ENCODE data around the gene TMEM121. TPM values are rescaled to one million over a fixed set of nuclear protein-coding genes. Genes with fewer than 3 reads are reported as not detected.
"Not testable (repeated sequence)": the region's sequence is repeated elsewhere in the genome, so short reads cannot be mapped to it uniquely, and the experiment has no call there.

The TMEM121 gene
- total RNA-seq, 1 donor from 2014 or later: 2.1 TPM

DNA sequence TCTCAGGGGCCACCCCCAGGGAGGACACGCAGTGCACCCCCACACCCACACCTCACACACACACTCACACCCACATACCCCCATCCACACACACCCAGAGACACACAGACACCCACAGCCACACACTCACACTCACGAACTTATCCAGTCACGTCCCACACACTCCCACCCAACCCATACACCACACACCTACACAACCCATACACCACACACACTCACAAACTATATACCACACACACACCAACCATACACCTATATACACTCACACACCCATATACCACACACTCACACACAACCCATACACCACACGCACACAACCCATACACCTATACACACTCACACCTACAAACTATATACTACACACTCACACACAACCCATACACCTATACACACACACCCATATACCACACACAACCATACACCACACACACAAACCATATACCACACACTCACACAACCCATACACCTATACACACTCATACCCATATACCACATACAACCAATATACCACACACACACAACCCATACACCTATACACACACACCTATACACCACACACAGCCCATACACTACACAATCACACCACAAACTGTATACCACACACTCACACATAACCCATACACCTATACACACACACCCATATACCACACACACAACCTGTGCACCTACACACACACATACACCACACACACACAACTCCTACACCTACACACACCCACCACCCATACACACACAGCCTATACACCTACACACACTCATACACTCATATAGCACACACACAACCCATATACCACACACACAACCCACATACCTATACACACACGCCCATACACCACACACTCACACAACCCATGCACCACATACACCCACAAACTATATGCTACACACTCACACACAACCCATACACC, 42.7 kb downstream of the TMEM121 start:
- Histone ChIP-seq H3K4me1 (no peaks in the 10 kb centered on the region), H3K27me3 (ENCODE audit: low read depth) (no peaks in the 10 kb centered on the region), H3K9me3 (replicated peaks) (no peaks in the 10 kb centered on the region), H3K4me3 (no peak overlapping the region), H3K27ac (replicated peaks) (no peak overlapping the region), H3K36me3 (no peaks in the 10 kb centered on the region)
- TF ChIP-seq, protein P1, sequence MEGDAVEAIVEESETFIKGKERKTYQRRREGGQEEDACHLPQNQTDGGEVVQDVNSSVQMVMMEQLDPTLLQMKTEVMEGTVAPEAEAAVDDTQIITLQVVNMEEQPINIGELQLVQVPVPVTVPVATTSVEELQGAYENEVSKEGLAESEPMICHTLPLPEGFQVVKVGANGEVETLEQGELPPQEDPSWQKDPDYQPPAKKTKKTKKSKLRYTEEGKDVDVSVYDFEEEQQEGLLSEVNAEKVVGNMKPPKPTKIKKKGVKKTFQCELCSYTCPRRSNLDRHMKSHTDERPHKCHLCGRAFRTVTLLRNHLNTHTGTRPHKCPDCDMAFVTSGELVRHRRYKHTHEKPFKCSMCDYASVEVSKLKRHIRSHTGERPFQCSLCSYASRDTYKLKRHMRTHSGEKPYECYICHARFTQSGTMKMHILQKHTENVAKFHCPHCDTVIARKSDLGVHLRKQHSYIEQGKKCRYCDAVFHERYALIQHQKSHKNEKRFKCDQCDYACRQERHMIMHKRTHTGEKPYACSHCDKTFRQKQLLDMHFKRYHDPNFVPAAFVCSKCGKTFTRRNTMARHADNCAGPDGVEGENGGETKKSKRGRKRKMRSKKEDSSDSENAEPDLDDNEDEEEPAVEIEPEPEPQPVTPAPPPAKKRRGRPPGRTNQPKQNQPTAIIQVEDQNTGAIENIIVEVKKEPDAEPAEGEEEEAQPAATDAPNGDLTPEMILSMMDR (IDR thresholded peaks at IDR 0.05; ENCODE audit: borderline replicate concordance): no peak
- intact Hi-C loops (cut with micrococcal nuclease): no loop called here
- no peak for DNase-seq

DNA sequence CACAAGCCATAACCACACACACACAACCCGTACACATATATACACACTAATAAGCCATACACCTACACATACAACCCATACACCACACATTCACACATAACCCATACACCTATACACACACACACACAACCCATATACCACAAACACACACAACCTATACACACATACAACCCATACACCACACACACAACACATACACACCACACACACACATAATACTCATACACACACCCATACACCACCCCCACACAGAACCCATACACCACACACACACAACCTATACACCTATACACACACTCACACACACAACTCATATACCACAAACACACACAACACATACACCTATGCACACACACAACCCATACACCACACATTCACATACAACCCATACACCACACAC, 44.1 kb downstream of the TMEM121 start:
- H3K36me3 ChIP-seq: no peaks in the 10 kb centered on the region
- H3K4me1 ChIP-seq: no peaks in the 10 kb centered on the region
- no peak overlapping the region for H3K4me3 ChIP-seq
- TF ChIP-seq, protein P1 (IDR thresholded peaks at IDR 0.05; ENCODE audit: borderline replicate concordance): no peak
- intact Hi-C loops (cut with micrococcal nuclease): no loop called here
- H3K9me3 ChIP-seq (replicated peaks): no peaks in the 10 kb centered on the region
- H3K27me3 ChIP-seq (ENCODE audit: low read depth): no peaks in the 10 kb centered on the region
- no peak overlapping the region for H3K27ac ChIP-seq (replicated peaks)
- no peak for DNase-seq

DNA sequence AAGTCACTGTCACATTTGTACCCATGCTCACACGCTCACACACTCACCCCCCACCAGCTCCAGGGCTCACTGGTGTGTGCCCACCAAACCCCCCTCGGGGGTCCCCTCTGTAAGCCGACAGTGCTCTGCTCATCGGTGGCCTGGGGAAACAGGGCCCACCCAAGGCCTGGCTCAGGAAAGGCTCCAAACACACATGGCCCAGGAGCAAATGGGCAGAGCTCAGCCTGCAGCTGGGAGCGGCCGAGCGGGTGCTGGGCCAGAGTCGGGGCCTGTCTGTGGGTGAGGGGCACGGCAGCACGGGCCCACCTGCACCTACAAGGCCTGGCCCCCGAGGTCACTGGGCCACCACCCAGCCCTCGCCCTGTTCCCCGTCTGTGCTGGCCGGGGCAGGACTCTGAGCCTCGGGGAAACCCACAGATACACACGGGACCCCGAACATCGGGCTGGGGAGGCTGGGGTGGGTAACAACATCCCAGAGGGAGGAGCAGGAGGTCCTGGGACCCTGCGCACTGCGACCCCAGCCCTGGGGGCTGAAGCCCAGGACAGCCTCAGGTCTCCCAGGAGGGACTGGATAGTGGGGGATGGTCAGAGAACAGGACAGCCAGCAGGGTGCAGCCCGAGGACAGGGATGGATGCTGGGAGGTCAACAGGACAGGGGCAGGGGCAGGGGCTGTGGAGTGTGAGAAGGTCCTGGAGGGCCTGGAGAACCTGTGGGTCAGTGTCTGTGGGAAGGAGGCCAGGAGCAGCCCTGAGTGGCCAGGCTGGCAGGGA, 45.0 kb downstream of the TMEM121 start:
- H3K9me3 ChIP-seq (replicated peaks); DNase-seq; H3K27me3 ChIP-seq (ENCODE audit: low read depth); H3K36me3 ChIP-seq; H3K4me1 ChIP-seq; intact Hi-C loops (cut with micrococcal nuclease); H3K27ac ChIP-seq (replicated peaks); H3K4me3 ChIP-seq: not testable (repeated sequence)

DNA sequence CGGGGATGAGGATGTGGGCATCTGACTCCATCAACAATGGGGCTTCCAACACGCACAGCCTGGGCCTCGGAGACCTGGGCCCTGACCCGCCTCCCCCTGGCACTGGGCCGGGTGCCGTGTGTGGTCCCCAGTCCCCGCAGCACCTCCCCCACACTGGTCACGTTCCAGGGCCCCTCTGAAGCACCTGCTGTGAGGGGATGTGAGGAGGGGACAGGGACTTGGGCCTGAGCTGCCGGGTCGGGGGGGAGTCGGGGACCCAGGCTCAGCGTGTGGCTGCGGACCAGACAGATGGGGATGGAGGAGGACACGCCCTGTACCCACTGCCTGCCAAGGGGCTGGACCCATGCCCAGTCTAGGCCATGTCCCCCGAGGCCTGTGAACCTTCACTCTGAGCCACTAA, 45.7 kb downstream of the TMEM121 start:
- H3K4me3 ChIP-seq; intact Hi-C loops (cut with micrococcal nuclease); H3K36me3 ChIP-seq; DNase-seq; H3K9me3 ChIP-seq (replicated peaks); H3K27me3 ChIP-seq (ENCODE audit: low read depth); H3K27ac ChIP-seq (replicated peaks); H3K4me1 ChIP-seq: not testable (repeated sequence)

DNA sequence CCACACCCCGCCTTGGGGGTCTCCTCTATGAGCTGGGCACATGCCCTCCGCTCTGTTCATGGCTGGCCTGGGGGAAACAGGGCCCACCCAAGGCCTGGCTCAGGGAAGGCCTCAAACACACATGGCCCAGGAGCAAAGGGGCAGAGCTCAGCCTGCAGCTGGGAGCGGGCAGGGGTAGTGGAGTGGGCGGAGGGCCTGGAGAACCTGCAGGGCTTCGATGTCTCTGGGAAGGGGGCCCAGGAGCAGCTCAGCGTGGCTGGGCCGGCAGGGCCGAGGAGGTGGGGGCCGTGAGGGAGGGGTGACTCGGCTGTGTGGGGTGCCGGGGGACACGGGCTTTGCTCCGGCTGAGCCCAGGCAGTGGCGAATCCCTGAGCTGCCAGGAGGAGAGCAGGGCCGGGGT, 47.5 kb downstream of the TMEM121 start:
- H3K4me3 ChIP-seq; intact Hi-C loops (cut with micrococcal nuclease); H3K27ac ChIP-seq (replicated peaks); H3K27me3 ChIP-seq (ENCODE audit: low read depth); H3K4me1 ChIP-seq; H3K36me3 ChIP-seq; H3K9me3 ChIP-seq (replicated peaks); DNase-seq: not testable (repeated sequence)

DNA sequence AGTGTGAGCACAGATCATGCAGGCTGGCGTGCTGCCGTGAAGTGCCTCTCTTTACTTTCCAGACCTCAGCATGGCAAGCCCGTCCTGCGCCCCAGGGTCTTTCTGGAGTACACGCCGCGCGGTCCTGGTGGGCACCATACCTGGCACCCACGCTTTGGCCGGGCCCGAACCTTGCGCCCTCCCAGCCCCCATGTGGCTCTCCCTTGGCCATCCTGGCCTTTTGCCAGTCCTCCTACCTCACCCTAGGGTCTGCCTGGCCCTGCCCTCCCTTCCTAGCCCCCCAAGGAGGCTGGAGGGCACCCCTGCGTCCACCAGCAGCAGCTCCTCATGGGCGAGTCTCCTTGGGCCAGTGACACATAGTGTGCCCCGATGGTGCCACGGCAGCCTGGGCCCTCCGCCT, 48.0 kb downstream of the TMEM121 start:
- H3K9me3 ChIP-seq (replicated peaks); H3K4me1 ChIP-seq; H3K27ac ChIP-seq (replicated peaks); H3K36me3 ChIP-seq; DNase-seq; intact Hi-C loops (cut with micrococcal nuclease); H3K4me3 ChIP-seq; H3K27me3 ChIP-seq (ENCODE audit: low read depth): not testable (repeated sequence)

DNA sequence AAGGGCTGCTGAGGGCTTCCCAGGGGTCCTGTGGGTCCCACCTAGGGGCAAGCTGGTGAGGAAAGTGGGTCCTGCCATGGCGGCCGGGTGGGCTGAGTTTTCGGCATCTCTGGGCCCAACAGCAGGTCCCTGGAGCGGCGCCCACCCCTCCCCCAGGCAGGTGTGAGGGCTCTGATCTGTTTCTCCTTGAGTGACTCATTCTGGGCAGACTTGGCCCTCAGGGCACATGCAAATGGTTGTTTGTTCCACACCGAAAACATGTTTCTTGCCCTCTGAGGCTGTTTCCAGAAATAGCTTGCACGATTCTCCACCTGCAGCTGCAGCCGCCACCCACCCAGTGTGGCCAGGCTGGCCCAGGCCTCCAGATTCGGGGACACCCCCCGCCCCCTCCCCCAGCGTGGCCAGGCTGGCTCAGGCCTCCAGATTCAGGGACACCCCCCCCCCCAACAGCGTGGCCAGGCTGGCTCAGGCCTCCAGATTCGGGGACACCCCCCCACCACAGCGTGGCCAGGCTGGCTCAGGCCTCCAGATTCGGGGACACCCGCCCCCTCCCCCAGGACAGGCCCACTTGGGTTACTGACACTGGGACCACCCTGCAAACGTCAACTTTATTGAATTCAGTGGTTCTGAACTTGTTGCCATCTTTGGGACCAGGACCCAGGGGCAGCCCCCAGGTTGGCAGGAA, 48.8 kb downstream of the TMEM121 start:
- H3K36me3 ChIP-seq; H3K27me3 ChIP-seq (ENCODE audit: low read depth); intact Hi-C loops (cut with micrococcal nuclease); DNase-seq; H3K4me3 ChIP-seq; H3K4me1 ChIP-seq; H3K9me3 ChIP-seq (replicated peaks); H3K27ac ChIP-seq (replicated peaks): not testable (repeated sequence)
